Astrocyte (in vitro differentiated cells and primary cell): ENCODE data around the gene DUSP8. TPM values are rescaled to one million over a fixed set of nuclear protein-coding genes. Genes with fewer than 3 reads are reported as not detected.

Source experiments
- DNase-seq: peaks from one replicate; pipeline ENCODE4 v3.0.0-alpha.2; 2010; ENCODE audit warnings: low read depth
- FAIRE-seq: peaks from 2 replicates; lab custom pipeline; 2011; peaks lifted over from hg19 to GRCh38; lab: Jason Lieb, UNC
- H2AFZ ChIP-seq: 2 replicates; pipeline ENCODE4 v1.6.0; 2012; ENCODE audit warnings: low read depth, low read length, inconsistent platforms
- H3K27ac ChIP-seq: 2 replicates; pipeline ENCODE4 v1.5.1; 2011; ENCODE audit warnings: low read depth, low read length, inconsistent platforms
- H3K27me3 ChIP-seq: 2 replicates; pipeline ENCODE4 v1.6.0; 2011; ENCODE audit warnings: low read length, inconsistent platforms; ENCODE audit not compliant: insufficient read depth
- H3K36me3 ChIP-seq: 2 replicates; pipeline ENCODE4 v1.5.1; 2011; ENCODE audit warnings: low read length, inconsistent platforms; ENCODE audit not compliant: insufficient read depth
- H3K4me1 ChIP-seq: 2 replicates; pipeline ENCODE4 v1.5.1; 2011; ENCODE audit warnings: low read length, inconsistent platforms; ENCODE audit not compliant: insufficient read depth
- H3K4me2 ChIP-seq: 2 replicates; pipeline ENCODE4 v1.6.0; 2012; ENCODE audit warnings: low read length, inconsistent platforms
- H3K4me3 ChIP-seq: 2 replicates; pipeline ENCODE4 v1.5.1; 2011; ENCODE audit warnings: low read depth, mild to moderate bottlenecking, low read length, inconsistent platforms; ENCODE audit not compliant: insufficient read depth
- H3K79me2 ChIP-seq: 2 replicates; pipeline ENCODE4 v1.6.0; 2012; ENCODE audit warnings: mild to moderate bottlenecking, low read length, inconsistent platforms; ENCODE audit not compliant: insufficient read depth
- H3K9ac ChIP-seq: 2 replicates; pipeline ENCODE4 v1.6.0; 2012; ENCODE audit warnings: mild to moderate bottlenecking, low read length, inconsistent platforms
- H3K9me3 ChIP-seq: 2 replicates; pipeline ENCODE4 v1.5.1; 2012; ENCODE audit warnings: low read depth, mild to moderate bottlenecking, low read length, inconsistent platforms; ENCODE audit not compliant: insufficient read depth
- H4K20me1 ChIP-seq: 2 replicates; pipeline ENCODE4 v1.6.0; 2012; ENCODE audit warnings: low read length, inconsistent platforms; ENCODE audit not compliant: insufficient read depth
- H3K27ac Mint-ChIP-seq: one replicate; pipeline ENCODE4 v1.8.0; 2021; ENCODE audit warnings: mild to moderate bottlenecking, mixed read lengths; ENCODE audit not compliant: unreplicated experiment
- H3K27me3 Mint-ChIP-seq: one replicate; pipeline ENCODE4 v1.8.0; 2021; ENCODE audit warnings: low read depth, mixed read lengths; ENCODE audit not compliant: unreplicated experiment
- H3K36me3 Mint-ChIP-seq: one replicate; pipeline ENCODE4 v1.8.0; 2021; ENCODE audit warnings: low read depth, mixed read lengths; ENCODE audit not compliant: unreplicated experiment
- H3K4me1 Mint-ChIP-seq: one replicate; pipeline ENCODE4 v1.8.0; 2021; ENCODE audit warnings: low read depth, mixed read lengths; ENCODE audit not compliant: unreplicated experiment
- H3K4me3 Mint-ChIP-seq: one replicate; pipeline ENCODE4 v1.8.0; 2021; ENCODE audit warnings: mild to moderate bottlenecking, moderate library complexity, mixed read lengths; ENCODE audit not compliant: unreplicated experiment
- H3K9me3 Mint-ChIP-seq: one replicate; pipeline ENCODE4 v1.8.0; 2021; ENCODE audit warnings: mild to moderate bottlenecking, mixed read lengths; ENCODE audit not compliant: unreplicated experiment
- CTCF ChIP-seq: IDR thresholded peaks from 2 replicates; pipeline ENCODE4 v1.5.1; 2011; ENCODE audit warnings: low read depth, mild to moderate bottlenecking, inconsistent platforms, low read length, moderate library complexity; ENCODE audit not compliant: insufficient read depth
- EZH2 ChIP-seq: IDR thresholded peaks from 2 replicates; pipeline ENCODE4 v1.6.1; 2012; ENCODE audit warnings: mild to moderate bottlenecking, low read length, inconsistent platforms; ENCODE audit not compliant: insufficient read depth
- total RNA-seq: library from RNA; stranded (reverse); gene quantifications from 2 replicates; pipeline ENCODE4 v1.2.1, GENCODE V29; 2021

The DUSP8 gene
- total RNA-seq, 1 donor from 2014 or later, result 14.8 TPM

GRCh38 chr11:1519028-1520010, 52.8 kb downstream of the DUSP8 start:
- H3K79me2 ChIP-seq, result peaks cover 86% of the 10 kb centered on the region
- no peak overlapping the region for H3K4me3 ChIP-seq
- H3K4me1 ChIP-seq, result peaks cover 23% of the 10 kb centered on the region
- H3K27ac ChIP-seq, result no peak overlapping the region
- no peak overlapping the region for H3K4me2 ChIP-seq
- peaks cover 3% of the 10 kb centered on the region for H3K36me3 ChIP-seq
- no peak overlapping the region for H3K9ac ChIP-seq
- DNase-seq, result no peak
- no peak for FAIRE-seq
- Mint-ChIP-seq H3K27ac (no peak overlapping the region), H3K36me3 (no peaks in the 10 kb centered on the region), H3K27me3 (no peaks in the 10 kb centered on the region), H3K4me3 (no peak overlapping the region), H3K4me1 (peaks cover 19% of the 10 kb centered on the region), H3K9me3 (no peaks in the 10 kb centered on the region)
- no peaks in the 10 kb centered on the region for H3K27me3 ChIP-seq
- no peak for TF ChIP-seq CTCF
- TF ChIP-seq EZH2, result no peak
- H3K9me3 ChIP-seq, result no peaks in the 10 kb centered on the region
- H2AFZ ChIP-seq, result no peak overlapping the region
- peaks cover 100% of the 10 kb centered on the region for H4K20me1 ChIP-seq

GRCh38 chr11:1518301-1518700, 53.8 kb downstream of the DUSP8 start:
- H2AFZ ChIP-seq, result no peak overlapping the region
- no peak overlapping the region for H3K4me3 Mint-ChIP-seq
- no peaks in the 10 kb centered on the region for H3K9me3 Mint-ChIP-seq
- no peak overlapping the region for H3K4me2 ChIP-seq
- no peak for FAIRE-seq
- no peak overlapping the region for H3K27ac ChIP-seq
- H3K27me3 ChIP-seq, result no peaks in the 10 kb centered on the region
- H4K20me1 ChIP-seq, result peaks cover 100% of the 10 kb centered on the region
- H3K36me3 ChIP-seq, result peaks cover 3% of the 10 kb centered on the region
- H3K4me3 ChIP-seq, result no peak overlapping the region
- DNase-seq, result no peak
- no peak overlapping the region for H3K27ac Mint-ChIP-seq
- H3K9ac ChIP-seq, result no peak overlapping the region
- peaks cover 3% of the 10 kb centered on the region for H3K36me3 Mint-ChIP-seq
- H3K9me3 ChIP-seq, result no peaks in the 10 kb centered on the region
- H3K27me3 Mint-ChIP-seq, result no peaks in the 10 kb centered on the region
- peaks cover 23% of the 10 kb centered on the region for H3K4me1 ChIP-seq
- H3K4me1 Mint-ChIP-seq, result peaks cover 19% of the 10 kb centered on the region
- H3K79me2 ChIP-seq, result peaks cover 84% of the 10 kb centered on the region
- TF ChIP-seq CTCF, result no peak
- TF ChIP-seq EZH2, result no peak
